ENCODE data around the gene GPR63. TPM values are rescaled to one million over a fixed set of nuclear protein-coding genes. Genes with fewer than 3 reads are reported as not detected.

The GPR63 gene
- total and polyA plus RNA-seq, 11 donors, result 0.14 to 2.7 (median 0.75) TPM

DNA sequence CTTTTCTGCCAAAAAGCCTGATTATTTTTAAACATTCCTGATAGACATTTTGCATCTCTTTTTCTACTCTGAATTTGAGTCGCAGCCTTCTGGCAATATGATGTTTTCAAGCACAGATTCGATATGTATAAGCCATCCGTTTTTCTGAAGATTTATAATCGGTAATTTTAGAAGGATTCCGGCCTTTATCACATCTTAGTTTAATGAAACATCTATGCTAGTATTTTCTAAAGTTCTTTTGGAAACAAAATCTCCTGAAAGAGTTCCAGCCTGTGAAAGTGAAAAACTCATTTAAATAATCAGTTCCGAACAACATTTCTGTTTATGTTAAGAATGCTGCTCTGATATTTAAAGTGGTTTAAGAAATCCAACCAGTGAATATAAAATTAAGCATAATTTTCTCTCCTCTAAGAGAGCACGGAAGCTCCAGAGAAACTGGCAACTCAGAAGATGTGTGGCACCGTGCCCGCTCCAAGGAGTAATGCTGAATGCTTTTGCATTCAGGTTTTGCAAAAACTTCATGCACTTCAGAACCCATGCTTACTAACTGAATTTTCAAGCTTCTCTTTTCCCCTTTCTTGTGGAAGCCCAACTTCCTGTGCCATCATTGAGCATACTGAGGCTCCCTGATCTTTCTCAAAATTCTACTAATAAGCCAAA is 39.7 kb upstream of the GPR63 start:
- TF ChIP-seq POLR2A (IDR thresholded peaks at IDR 0.05), result no peak
- TF ChIP-seq, protein P1, sequence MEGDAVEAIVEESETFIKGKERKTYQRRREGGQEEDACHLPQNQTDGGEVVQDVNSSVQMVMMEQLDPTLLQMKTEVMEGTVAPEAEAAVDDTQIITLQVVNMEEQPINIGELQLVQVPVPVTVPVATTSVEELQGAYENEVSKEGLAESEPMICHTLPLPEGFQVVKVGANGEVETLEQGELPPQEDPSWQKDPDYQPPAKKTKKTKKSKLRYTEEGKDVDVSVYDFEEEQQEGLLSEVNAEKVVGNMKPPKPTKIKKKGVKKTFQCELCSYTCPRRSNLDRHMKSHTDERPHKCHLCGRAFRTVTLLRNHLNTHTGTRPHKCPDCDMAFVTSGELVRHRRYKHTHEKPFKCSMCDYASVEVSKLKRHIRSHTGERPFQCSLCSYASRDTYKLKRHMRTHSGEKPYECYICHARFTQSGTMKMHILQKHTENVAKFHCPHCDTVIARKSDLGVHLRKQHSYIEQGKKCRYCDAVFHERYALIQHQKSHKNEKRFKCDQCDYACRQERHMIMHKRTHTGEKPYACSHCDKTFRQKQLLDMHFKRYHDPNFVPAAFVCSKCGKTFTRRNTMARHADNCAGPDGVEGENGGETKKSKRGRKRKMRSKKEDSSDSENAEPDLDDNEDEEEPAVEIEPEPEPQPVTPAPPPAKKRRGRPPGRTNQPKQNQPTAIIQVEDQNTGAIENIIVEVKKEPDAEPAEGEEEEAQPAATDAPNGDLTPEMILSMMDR (IDR thresholded peaks at IDR 0.05), result no peak
- H3K36me3 ChIP-seq, result no peaks in the 10 kb centered on the region
- ATAC-seq (no peak), DNase-seq (no peak)
- intact Hi-C loops (cut with DNase I), result no loop called here
- no peaks in the 10 kb centered on the region for H3K27me3 ChIP-seq
- H3K4me1 ChIP-seq, result no peaks in the 10 kb centered on the region
- H3K4me3 ChIP-seq, result no peak overlapping the region
- H3K9me3 ChIP-seq, result no peaks in the 10 kb centered on the region
- no peak overlapping the region for H3K27ac ChIP-seq
- WGBS, 4 donors, result 91 to 93% (median 93%) methylated on average over 9 of the region's 9 CpGs

DNA sequence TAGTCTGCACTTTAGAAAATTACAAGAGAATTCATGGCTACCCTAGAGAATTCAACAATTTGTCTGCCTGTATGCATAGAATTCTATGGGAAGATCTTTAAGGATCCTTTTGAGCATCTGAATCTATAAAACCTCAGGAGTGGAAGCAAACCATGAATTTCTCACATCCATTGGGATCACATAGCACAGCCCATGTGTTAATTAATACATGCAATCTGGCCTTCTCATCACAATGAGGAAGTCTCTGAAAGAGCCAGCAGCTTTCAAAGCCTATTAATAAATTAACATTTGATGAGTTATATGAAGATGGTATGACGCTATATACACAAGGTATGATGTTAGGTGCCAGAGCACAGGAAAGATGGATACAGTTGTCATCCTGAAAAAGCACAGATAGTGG is 35.7 kb upstream of the GPR63 start:
- Histone ChIP-seq H3K27ac (no peak overlapping the region), H3K36me3 (no peaks in the 10 kb centered on the region), H3K27me3 (no peaks in the 10 kb centered on the region), H3K4me1 (no peaks in the 10 kb centered on the region), H3K9me3 (no peaks in the 10 kb centered on the region), H3K4me3 (no peak overlapping the region)
- no peak for ATAC-seq
- WGBS, 4 donors, result 73 to 83% (median 77%) methylated on average over 1 of the region's 1 CpG
- DNase-seq, result no peak
- intact Hi-C loops (cut with DNase I), result no loop called here
- TF ChIP-seq, protein P1 (IDR thresholded peaks at IDR 0.05), result no peak
- TF ChIP-seq POLR2A (IDR thresholded peaks at IDR 0.05), result no peak

DNA sequence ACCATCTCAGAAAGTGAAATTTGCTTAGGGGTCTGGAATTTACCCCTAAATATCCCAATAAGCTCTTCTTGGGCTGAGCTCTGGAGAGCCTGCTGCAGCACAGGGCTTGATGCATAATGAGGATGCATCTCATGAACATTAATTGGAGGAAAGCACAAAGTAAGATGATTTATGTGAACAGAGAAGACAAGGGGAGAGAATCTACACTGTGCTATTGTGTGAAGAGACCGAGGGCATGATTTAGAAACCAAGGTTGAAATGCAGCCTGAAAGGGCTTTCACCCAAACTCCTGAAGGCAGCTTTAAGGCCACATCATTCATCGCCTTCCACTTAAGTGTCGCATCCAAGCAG is 27.8 kb upstream of the GPR63 start:
- no peak for DNase-seq
- 86 to 95% (median 88%) methylated on average over 3 of the region's 3 CpGs for WGBS, 4 donors
- H3K9me3 ChIP-seq, result no peaks in the 10 kb centered on the region
- intact Hi-C loops (cut with DNase I), result no loop called here
- H3K27me3 ChIP-seq, result peaks cover 0 to 4% (median 0%) of the 10 kb centered on the region in 9 donors
- H3K4me1 ChIP-seq, result no peaks in the 10 kb centered on the region
- ATAC-seq, result no peak
- H3K27ac ChIP-seq, result no peak overlapping the region
- H3K4me3 ChIP-seq, result no peak overlapping the region
- H3K36me3 ChIP-seq, result no peaks in the 10 kb centered on the region
- TF ChIP-seq, protein P1 (IDR thresholded peaks at IDR 0.05), result no peak
- no peak for TF ChIP-seq POLR2A (IDR thresholded peaks at IDR 0.05)

DNA sequence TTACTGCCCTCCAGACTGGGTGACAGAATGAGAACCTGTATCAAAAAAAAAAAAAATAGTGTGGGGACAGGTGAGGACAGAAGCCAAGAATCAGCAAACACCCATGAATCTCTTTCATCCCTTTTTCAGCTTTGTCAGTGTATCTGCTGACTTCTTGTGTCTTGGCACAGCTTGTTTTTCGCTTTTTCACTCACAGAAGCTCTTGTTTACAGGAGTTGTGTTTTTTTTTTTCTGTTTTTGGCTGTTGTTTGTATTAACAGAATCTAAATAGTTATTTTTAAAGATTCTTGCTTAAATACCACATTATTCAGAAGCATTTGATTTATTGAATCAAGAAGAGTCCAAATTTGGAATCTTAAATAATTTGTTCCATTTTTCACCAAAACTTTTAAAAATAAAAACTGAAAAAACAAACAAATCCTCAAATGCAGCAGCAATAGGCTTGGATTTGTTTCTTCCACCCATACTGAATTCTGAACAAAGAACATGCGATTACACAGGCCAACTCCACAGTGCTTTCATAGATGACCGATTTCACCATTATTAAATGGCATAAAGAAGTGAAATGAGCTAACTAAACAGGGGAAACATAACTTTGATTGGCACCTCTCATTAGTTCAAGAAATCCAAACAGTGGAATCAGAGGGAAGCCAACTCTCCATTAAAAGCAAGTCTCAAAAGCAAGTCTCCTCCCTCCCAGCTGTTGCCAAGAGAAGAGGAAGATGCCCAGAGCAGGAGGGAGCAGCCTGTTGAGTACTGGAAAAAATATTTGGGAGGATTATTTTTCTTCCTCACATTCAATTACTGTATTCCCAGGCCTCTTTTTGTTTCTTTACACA is 27.2 kb upstream of the GPR63 start:
- DNase-seq, result no peak
- H3K4me1 ChIP-seq, result no peaks in the 10 kb centered on the region
- intact Hi-C loops (cut with DNase I), result no loop called here
- no peaks in the 10 kb centered on the region for H3K36me3 ChIP-seq
- H3K27ac ChIP-seq, result no peak overlapping the region
- WGBS, 4 donors, result 59 to 88% (median 87%) methylated on average over 3 of the region's 3 CpGs
- no peak for ATAC-seq
- no peaks in the 10 kb centered on the region for H3K9me3 ChIP-seq
- H3K4me3 ChIP-seq, result no peak overlapping the region
- TF ChIP-seq, protein P1 (IDR thresholded peaks at IDR 0.05), result no peak
- no peak for TF ChIP-seq POLR2A (IDR thresholded peaks at IDR 0.05)
- peaks cover 0 to 4% (median 0%) of the 10 kb centered on the region in 9 donors for H3K27me3 ChIP-seq
